ENCODE measurements around the gene SYNJ2. TPM values are rescaled to one million over a fixed set of nuclear protein-coding genes. Genes with fewer than 3 reads are reported as not detected.

Gene SYNJ2
- polyA plus RNA-seq, 10 donors, result 8.0 to 12.8 (median 9.7) TPM

GRCh38 chr6:157978021-157978783, 3.5 kb upstream of the SYNJ2 start:
- DNase-seq, result no peak

- no peak for DNase-seq
These were observed 1.2 kb upstream of the SYNJ2 start for GRCh38 chr6:157980288-157981131.

GRCh38 chr6:157981132-157981394, 600 bp upstream of the SYNJ2 start:
- no peak for DNase-seq

- DNase-seq, result no peak
These were observed 469 bp downstream of the SYNJ2 start for GRCh38 chr6:157982102-157982562.

- peak in 1 of 3 donors; percentile 54 for DNase-seq
These were observed 1.1 kb downstream of the SYNJ2 start for GRCh38 chr6:157982563-157983405.

- no peak for DNase-seq
These were observed 1.9 kb downstream of the SYNJ2 start for GRCh38 chr6:157983406-157984119.

GRCh38 chr6:157984128-157984527, 2.5 kb downstream of the SYNJ2 start:
- no peak for DNase-seq

GRCh38 chr6:157984686-157985225, 3.1 kb downstream of the SYNJ2 start:
- no peak for DNase-seq

- DNase-seq, result no peak
These were observed 3.9 kb downstream of the SYNJ2 start for GRCh38 chr6:157985378-157986155.

GRCh38 chr6:157987788-157988699, 6.4 kb downstream of the SYNJ2 start:
- DNase-seq, result no peak

- DNase-seq, result no peak
These were observed 7.0 kb downstream of the SYNJ2 start for GRCh38 chr6:157988700-157989063.

- no peak for DNase-seq
These were observed 8.1 kb downstream of the SYNJ2 start for GRCh38 chr6:157989541-157990289.

GRCh38 chr6:157990321-157991066, 8.8 kb downstream of the SYNJ2 start:
- no peak for DNase-seq

GRCh38 chr6:157991067-157991432, 9.4 kb downstream of the SYNJ2 start:
- no peak for DNase-seq

- no peak for DNase-seq
These were observed 11.4 kb downstream of the SYNJ2 start for GRCh38 chr6:157993076-157993475.

GRCh38 chr6:157994125-157994795, 12.6 kb downstream of the SYNJ2 start:
- DNase-seq, result no peak

GRCh38 chr6:157995458-157995857, 13.8 kb downstream of the SYNJ2 start:
- no peak for DNase-seq

All from muscle of back (tissue), 11 donors.